Kidney (tissue), 14 donors: ENCODE measurements around the gene RHO. TPM values are rescaled to one million over a fixed set of nuclear protein-coding genes. Genes with fewer than 3 reads are reported as not detected.
"Not testable (repeated sequence)": the region's sequence is repeated elsewhere in the genome, so short reads cannot be mapped to it uniquely, and the experiment has no call there.

Experiments
- DNase-seq, 5 donors: peaks; one replicate each; pipeline ENCODE4 v3.0.0-alpha.2; 2013 to 2020
- FAIRE-seq: peaks from 2 replicates; lab custom pipeline; 2012; peaks lifted over from hg19 to GRCh38; lab: Jason Lieb, UNC
- H3K27ac ChIP-seq, 2 donors: one replicate each; pipeline ENCODE4 v1.7.0; 2013; ENCODE audit warnings: low read depth in 2 of 2, low read length in 2 of 2, inconsistent platforms in 1 of 2
- H3K27me3 ChIP-seq: one replicate; pipeline ENCODE4 v1.7.1; 2013; ENCODE audit warnings: low read length, inconsistent platforms; ENCODE audit not compliant: control insufficient read depth, insufficient read depth
- H3K36me3 ChIP-seq, 3 donors: one replicate each; pipeline versions ENCODE4 v1.7.0 to v1.7.1; 2013; ENCODE audit warnings: low read length in 3 of 3, control low read depth in 1 of 3, inconsistent platforms in 1 of 3; ENCODE audit not compliant: insufficient read depth in 3 of 3, control insufficient read depth in 2 of 3
- H3K4me1 ChIP-seq, 3 donors: one replicate each; pipeline versions ENCODE4 v1.7.0 to v1.7.1; 2013; ENCODE audit warnings: low read length in 3 of 3, inconsistent platforms in 1 of 3, low read depth in 1 of 3; ENCODE audit not compliant: control insufficient read depth in 2 of 3, insufficient read depth in 2 of 3
- H3K4me3 ChIP-seq, 3 donors: one replicate each; pipeline versions ENCODE4 v1.7.0 to v1.8.1; 2013; ENCODE audit warnings: low read length in 3 of 3, control low read depth in 1 of 3, inconsistent platforms in 1 of 3
- H3K9ac ChIP-seq, 3 donors: one replicate each; pipeline versions ENCODE4 v1.7.0 to v1.7.1; 2013; ENCODE audit warnings: low read length in 3 of 3, control low read depth in 1 of 3, inconsistent platforms in 1 of 3
- H3K9me3 ChIP-seq, 3 donors: one replicate each; pipeline versions ENCODE4 v1.7.0 to v1.7.1; 2013; ENCODE audit warnings: low read length in 3 of 3, control low read depth in 1 of 3, inconsistent platforms in 1 of 3; ENCODE audit not compliant: control insufficient read depth in 2 of 3, insufficient read depth in 1 of 3
- intact Hi-C: fragments of 100-400 bp; cut with DNase I; formaldehyde crosslinking; loops from one replicate; pipeline ENCODE4 v1.11.1; 2022
- polyA plus RNA-seq: library from polyadenylated mRNA; stranded (reverse); fragments of 350-450 nt; fragmentation: Illumina TruSeq; extraction: RNeasy Lipid Tissue Mini Kit (QIAGEN cat#74804); gene quantifications from one replicate; pipeline ENCODE4 v1.2.3, GENCODE V29; 2014; ENCODE audit warnings: low read depth, low replicate concordance; ENCODE audit not compliant: insufficient read depth
- total RNA-seq: library from RNA; stranded (reverse); fragmentation: NEBNext Ultra II Directional; extraction: Animal tissue kit (Norgen Biotek cat#: 25700); gene quantifications from one replicate; pipeline ENCODE4 v1.2.1, GENCODE V29; 2021
- TF ChIP-seq, protein P1 (sequence below): IDR thresholded peaks from 3 replicates; pipeline ENCODE4 v1.5.1; 2012; ENCODE audit warnings: mild to moderate bottlenecking, moderate library complexity, borderline replicate concordance; ENCODE audit not compliant: insufficient read depth; ENCODE audit errors: extremely low read depth
- donor health status: control.
- donor health status: control.
- donor health status: control.
- donor health status: control.
- donor health status: control.
- donor health status: DM: yes; HTN: yes; CAD: no.
- donor health status: Normal renal cell carcinoma (clear cell type).

Gene RHO
- total and polyA plus RNA-seq, 2 donors from 2014 or later: not detected

DNA sequence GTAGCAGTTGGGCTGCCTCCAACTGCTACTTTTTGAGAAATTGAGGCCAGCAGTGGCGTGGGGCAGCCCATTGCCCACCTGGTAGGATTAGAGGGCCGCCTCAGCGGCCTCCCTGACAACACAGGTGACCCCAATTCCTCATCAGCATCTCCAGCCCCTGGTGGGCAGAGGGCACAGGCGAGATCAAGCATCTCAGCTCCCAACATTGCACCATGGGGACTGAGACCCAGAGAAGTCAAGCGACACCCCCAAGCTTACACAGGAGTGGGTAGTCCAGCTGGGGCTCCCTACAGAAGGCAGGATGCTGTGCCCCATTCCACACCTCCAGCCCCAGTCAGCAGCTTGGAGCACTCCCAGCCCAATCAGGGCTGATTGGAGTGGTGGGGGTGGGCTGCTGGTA, 14.3 kb downstream of the RHO start:
- no peaks in the 10 kb centered on the region for H3K9me3 ChIP-seq
- TF ChIP-seq, protein P1, sequence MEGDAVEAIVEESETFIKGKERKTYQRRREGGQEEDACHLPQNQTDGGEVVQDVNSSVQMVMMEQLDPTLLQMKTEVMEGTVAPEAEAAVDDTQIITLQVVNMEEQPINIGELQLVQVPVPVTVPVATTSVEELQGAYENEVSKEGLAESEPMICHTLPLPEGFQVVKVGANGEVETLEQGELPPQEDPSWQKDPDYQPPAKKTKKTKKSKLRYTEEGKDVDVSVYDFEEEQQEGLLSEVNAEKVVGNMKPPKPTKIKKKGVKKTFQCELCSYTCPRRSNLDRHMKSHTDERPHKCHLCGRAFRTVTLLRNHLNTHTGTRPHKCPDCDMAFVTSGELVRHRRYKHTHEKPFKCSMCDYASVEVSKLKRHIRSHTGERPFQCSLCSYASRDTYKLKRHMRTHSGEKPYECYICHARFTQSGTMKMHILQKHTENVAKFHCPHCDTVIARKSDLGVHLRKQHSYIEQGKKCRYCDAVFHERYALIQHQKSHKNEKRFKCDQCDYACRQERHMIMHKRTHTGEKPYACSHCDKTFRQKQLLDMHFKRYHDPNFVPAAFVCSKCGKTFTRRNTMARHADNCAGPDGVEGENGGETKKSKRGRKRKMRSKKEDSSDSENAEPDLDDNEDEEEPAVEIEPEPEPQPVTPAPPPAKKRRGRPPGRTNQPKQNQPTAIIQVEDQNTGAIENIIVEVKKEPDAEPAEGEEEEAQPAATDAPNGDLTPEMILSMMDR: no peak
- no peak for DNase-seq
- no peaks in the 10 kb centered on the region for H3K27me3 ChIP-seq
- no peak for FAIRE-seq
- no peak overlapping the region for H3K9ac ChIP-seq
- H3K4me3 ChIP-seq: no peak overlapping the region
- no peak overlapping the region for H3K27ac ChIP-seq
- intact Hi-C loops: no loop called here
- H3K4me1 ChIP-seq: no peaks in the 10 kb centered on the region
- no peaks in the 10 kb centered on the region for H3K36me3 ChIP-seq

DNA sequence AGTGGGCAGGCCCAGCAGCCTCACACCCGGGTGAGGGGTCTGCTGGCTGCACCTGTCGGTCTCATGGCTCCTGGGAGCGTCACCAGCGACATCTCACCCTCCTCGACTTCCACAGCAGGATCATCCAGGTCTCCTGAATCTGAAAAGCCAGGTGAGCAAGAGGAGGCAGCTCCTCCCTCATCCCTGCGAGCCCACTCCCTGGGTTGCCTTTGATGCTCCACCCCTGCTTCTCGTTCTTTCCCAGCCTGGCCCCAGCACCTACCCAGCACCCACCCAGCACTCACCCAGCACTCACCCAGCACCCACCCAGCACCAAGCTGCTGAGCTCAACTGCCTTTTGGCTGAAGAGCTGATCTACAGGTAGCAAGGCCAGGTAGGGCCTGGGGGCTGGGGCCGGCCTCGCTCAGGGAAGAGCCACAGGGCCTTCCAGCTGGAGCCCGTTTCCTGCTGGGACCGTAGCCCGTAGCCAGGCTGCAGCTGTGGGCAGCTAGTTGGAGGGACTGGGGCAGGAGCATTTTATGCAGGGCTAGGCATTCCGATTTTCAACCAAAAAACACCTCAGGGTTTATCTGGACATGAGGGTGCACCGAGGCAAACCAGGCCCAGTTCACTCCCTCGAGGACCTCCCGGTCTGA, 14.8 kb downstream of the RHO start, which contains the start of gene H1-8:
H1-8 (plus strand) TSS at position 20 of the 635 bp plus-strand sequence; CDS start at position 64, 44 bp downstream.
- intact Hi-C loops: no loop called here

DNA sequence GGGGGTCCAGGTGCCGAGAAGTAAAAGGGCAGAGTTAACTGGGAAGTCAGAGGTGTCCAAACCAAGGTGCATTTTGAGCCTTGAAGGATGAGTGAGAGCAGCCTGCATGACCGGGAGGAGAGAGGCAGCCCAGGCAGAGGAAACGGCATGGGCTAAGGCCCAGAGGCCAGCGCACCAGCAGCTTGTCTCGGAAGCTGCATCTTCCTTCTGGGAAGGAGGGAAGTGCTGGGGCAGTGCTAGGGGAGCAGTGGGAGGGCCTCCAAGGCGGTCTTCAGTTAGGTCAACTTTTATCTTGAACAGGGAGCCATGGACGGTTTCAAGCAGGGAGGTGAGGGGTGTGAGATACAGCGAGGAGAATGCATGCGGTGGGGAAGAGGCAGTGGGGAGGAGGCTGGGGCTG, 15.6 kb downstream of the RHO start:
- H3K9me3 ChIP-seq: no peaks in the 10 kb centered on the region
- H3K27ac ChIP-seq: no peak overlapping the region
- H3K27me3 ChIP-seq: no peaks in the 10 kb centered on the region
- no peak for DNase-seq
- H3K4me3 ChIP-seq: no peak overlapping the region
- H3K36me3 ChIP-seq: no peaks in the 10 kb centered on the region
- H3K4me1 ChIP-seq: no peaks in the 10 kb centered on the region
- intact Hi-C loops: no loop called here
- TF ChIP-seq, protein P1: no peak
- H3K9ac ChIP-seq: no peak overlapping the region
- no peak for FAIRE-seq

More for the DNA sequence above, 14.8 kb downstream of the RHO start, which contains the start of gene H1-8:
- Histone ChIP-seq H3K9me3 (no peaks in the 10 kb centered on the region), H3K27ac (no peak within 1 kb of the TSS), H3K4me1 (no peaks in the 10 kb centered on the region), H3K36me3 (no peaks in the 10 kb centered on the region), H3K9ac (no peak within 1 kb of the TSS), H3K4me3 (no peak within 1 kb of the TSS), H3K27me3 (no peaks in the 10 kb centered on the region)
- TF ChIP-seq, protein P1: no peak
- FAIRE-seq: no peak
- DNase-seq: no peak

DNA sequence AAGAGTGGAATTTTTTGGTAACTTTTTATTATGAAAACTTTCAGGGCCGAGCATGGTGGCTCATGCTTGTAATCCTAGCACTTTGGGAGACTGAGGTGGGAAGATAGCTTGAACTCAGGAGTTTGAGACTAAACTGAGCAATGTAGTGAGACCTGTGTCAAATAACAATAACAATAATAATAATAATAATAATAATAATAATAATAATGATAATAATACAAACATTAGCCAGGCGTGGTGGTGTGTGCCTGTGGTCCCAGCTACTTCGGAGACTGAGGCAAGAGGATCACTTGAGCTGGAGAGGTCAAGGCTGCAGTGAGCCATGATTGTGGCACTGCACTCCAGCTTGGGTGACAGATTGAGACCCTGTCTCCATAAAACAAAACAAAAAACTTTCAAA, 17.5 kb downstream of the RHO start:
- H3K9ac ChIP-seq, H3K4me3 ChIP-seq, intact Hi-C loops, H3K27me3 ChIP-seq, DNase-seq, H3K4me1 ChIP-seq, H3K9me3 ChIP-seq, H3K27ac ChIP-seq, H3K36me3 ChIP-seq, FAIRE-seq: not testable (repeated sequence)
